Mucosa of descending colon (tissue), 3 donors: ENCODE results near the gene KIFBP. TPM values are rescaled to one million over a fixed set of nuclear protein-coding genes. Genes with fewer than 3 reads are reported as not detected.

Source experiments
- ATAC-seq: fragments of 200-7000 bp; cut with Tn5 transposase; one replicate; pipeline ENCODE4 v1.9.1; 2020; ENCODE audit warnings: mild to moderate bottlenecking, moderate library complexity
- DNase-seq, 3 donors: peaks; one replicate each; pipeline ENCODE4 v3.0.0-alpha.2; 2020
- H3K36me3 ChIP-seq: fragments of 200-600 bp; one replicate; pipeline ENCODE4 v1.8.0; 2021; ENCODE audit warnings: low read depth, mild to moderate bottlenecking
- H3K4me1 ChIP-seq: fragments of 200-600 bp; one replicate; pipeline ENCODE4 v1.8.0; 2021; ENCODE audit warnings: low read depth, mild to moderate bottlenecking
- H3K4me3 ChIP-seq: fragments of 200-600 bp; one replicate; pipeline ENCODE4 v1.8.0; 2021; ENCODE audit warnings: mild to moderate bottlenecking
- H3K9me3 ChIP-seq: fragments of 200-600 bp; one replicate; pipeline ENCODE4 v1.8.0; 2021; ENCODE audit warnings: mild to moderate bottlenecking
- CTCF ChIP-seq: fragments of 200-600 bp; IDR thresholded peaks from one replicate; pipeline ENCODE4 v1.8.0; 2022; ENCODE audit warnings: antibody characterized with exemption, mild to moderate bottlenecking
- intact Hi-C, 2 donors: fragments of 100-400 bp; cut with DNase I in 1 of 2; cut with micrococcal nuclease in 1 of 2; formaldehyde crosslinking; loops; one replicate each; pipeline versions ENCODE4 v1.11.0 to v1.11.1; 2022; cut with DNase I, micrococcal nuclease
- total RNA-seq, 3 donors: library from RNA; stranded (reverse); fragmentation: NEBNext Ultra II Directional in 2 of 3; extraction: Animal tissue kit (Norgen Biotek cat#: 25700) in 2 of 3; gene quantifications; one replicate each; pipeline versions ENCODE4 v1.2.1 to v1.2.4, GENCODE V29; 2021 to 2023
- donor health status: DM: no; HTN: no; CAD: no; lungs with moderate emphysema.
- donor health status: DM: no; HTN: no; CAD: no.
- donor health status: DM: no; HTN: yes; CAD: no.

The KIFBP gene
- total RNA-seq, 3 donors from 2014 or later: 15.7 to 24.0 (median 19.5) TPM

GRCh38 chr10:68955355-68955831 lies 33.2 kb upstream of the KIFBP start:
- H3K36me3 ChIP-seq: no peaks in the 10 kb centered on the region
- ATAC-seq (peak; percentile 6), DNase-seq (peak in 2 of 3 donors; percentile 12 to 27)
- H3K4me3 ChIP-seq: peak overlapping the region; percentile 86
- H3K9me3 ChIP-seq: no peaks in the 10 kb centered on the region
- no peak for TF ChIP-seq CTCF
- intact Hi-C loops: no loop called here
- H3K4me1 ChIP-seq: peaks cover 15% of the 10 kb centered on the region

- intact Hi-C loops: no loop called here
- Histone ChIP-seq H3K4me3 (peak within 1 kb of the TSS; percentile 86), H3K4me1 (peaks cover 15% of the 10 kb centered on the region), H3K9me3 (no peaks in the 10 kb centered on the region), H3K36me3 (no peaks in the 10 kb centered on the region)
- TF ChIP-seq CTCF: peak; percentile 23
- ATAC-seq: peak; percentile 96
- peak; percentile 89 to 94 (median 91) for DNase-seq
Measured at GRCh38 chr10:68955832-68956532, 32.6 kb upstream of the KIFBP start, which contains the start of gene DDX21. Gene DDX21, plus strand, starts transcription at chr10:68956170. Its CDS starts 56 bp downstream, at chr10:68956226.

- intact Hi-C loops: no loop called here
- ATAC-seq (no peak), DNase-seq (no peak)
- TF ChIP-seq CTCF: no peak
- Histone ChIP-seq H3K4me3 (no peak overlapping the region), H3K36me3 (no peaks in the 10 kb centered on the region), H3K4me1 (peaks cover 15% of the 10 kb centered on the region), H3K9me3 (no peaks in the 10 kb centered on the region)
Measured at GRCh38 chr10:68957284-68957615, 31.4 kb upstream of the KIFBP start.

GRCh38 chr10:68957654-68958053 lies 30.9 kb upstream of the KIFBP start:
- intact Hi-C loops: no loop called here
- DNase-seq: no peak
- Histone ChIP-seq H3K9me3 (no peaks in the 10 kb centered on the region), H3K4me1 (peaks cover 15% of the 10 kb centered on the region), H3K4me3 (no peak overlapping the region), H3K36me3 (no peaks in the 10 kb centered on the region)
- no peak for TF ChIP-seq CTCF
- ATAC-seq: no peak

- no peaks in the 10 kb centered on the region for H3K36me3 ChIP-seq
- peaks cover 14% of the 10 kb centered on the region for H3K4me1 ChIP-seq
- no peak for DNase-seq
- no peak overlapping the region for H3K4me3 ChIP-seq
- H3K9me3 ChIP-seq: no peaks in the 10 kb centered on the region
- intact Hi-C loops: no loop called here
- no peak for ATAC-seq
- TF ChIP-seq CTCF: no peak
Measured at GRCh38 chr10:68959695-68960527, 28.7 kb upstream of the KIFBP start.
